NCI-H1436 (cell line): ENCODE measurements around the gene PLPP4.

ENCODE experiments used
- DNase-seq: peaks from one replicate; lab custom pipeline; 2025; lab: John Stamatoyannopoulos, UW

PLPP4 gene

DNA sequence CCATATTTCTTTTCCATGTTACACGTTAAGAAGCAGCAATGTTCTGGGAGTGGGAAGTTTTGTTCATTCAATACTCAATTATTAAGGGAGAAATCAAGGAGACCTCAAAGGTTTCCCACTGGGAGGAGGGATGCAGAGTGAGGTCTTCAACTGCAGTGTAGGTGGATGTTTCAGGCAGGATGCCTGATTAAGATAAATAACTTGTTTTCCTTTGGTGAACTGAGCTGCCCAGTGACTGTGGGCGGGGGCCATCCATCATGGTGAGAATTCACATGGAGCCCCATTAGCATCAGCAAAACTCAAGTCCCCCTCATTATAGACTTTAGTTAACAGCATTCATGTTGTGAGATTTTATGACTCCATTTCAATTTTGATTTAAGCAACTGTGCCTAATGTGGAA is 121.1 kb downstream of the PLPP4 start:
- DNase-seq: no peak

DNA sequence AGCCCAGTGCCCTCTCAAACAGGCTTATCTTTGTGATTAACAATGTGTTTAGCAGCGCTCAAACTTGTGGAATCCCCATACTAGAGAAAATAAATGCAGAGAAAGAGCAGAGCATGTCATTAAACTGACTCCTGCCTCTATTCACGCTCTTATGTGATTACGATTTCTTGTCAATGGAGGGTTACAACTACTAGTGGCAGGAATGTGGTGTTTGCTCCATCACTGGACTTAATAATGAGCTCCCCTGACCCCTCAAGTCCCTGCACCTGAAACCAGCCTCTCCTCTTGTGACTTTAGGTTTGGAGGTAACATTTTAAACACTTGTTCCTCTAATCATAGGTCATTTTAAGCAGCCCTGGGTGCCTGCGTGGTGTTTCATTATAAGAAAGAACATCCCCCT is 121.9 kb downstream of the PLPP4 start:
- DNase-seq: no peak

DNA sequence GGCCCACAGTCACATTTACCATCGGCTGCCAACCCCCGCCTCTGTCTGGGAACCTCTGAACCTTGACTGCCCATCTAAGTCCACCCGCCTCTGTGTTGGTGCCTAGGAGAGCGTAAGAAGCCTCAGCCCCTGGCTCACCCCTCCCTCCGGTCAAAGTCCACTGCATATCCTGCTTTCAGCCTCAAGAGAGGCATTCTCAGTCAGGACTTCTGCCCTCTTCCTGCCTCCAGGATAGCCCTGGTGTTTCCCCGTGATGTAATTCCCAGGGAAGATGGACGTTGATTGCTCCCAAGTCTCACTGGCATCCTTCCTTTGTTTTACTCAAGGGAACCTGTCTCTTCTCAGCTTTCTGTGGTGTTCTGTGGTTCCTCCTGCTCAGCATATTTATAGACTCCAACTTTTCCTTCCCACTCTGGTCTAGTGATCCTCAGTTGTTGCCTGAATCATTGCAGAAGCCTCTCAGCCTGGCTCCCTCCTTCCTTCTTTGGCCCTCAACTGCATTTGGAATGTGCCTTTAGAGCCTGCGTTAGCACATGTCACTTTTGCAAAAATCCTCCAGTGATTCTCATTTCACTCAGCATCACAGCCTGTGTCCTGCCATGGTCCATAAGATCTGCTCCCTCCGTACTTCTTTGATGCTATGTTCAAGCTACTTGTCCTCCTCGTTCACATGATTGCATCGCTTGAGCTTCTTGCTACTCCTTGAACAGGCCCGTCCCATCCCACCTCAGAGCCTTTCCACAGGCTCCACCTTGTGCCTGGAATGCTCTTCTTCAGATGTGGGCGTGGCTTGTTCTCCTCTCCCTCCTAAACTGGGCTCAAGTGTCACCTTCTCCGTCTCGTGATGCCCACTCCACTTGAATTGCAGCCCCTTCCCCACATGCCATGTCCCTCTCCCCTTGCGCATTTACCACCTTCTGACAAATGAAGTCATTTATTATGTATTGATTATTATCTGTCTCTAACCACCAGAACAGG is 124.2 kb downstream of the PLPP4 start:
- DNase-seq: no peak

DNA sequence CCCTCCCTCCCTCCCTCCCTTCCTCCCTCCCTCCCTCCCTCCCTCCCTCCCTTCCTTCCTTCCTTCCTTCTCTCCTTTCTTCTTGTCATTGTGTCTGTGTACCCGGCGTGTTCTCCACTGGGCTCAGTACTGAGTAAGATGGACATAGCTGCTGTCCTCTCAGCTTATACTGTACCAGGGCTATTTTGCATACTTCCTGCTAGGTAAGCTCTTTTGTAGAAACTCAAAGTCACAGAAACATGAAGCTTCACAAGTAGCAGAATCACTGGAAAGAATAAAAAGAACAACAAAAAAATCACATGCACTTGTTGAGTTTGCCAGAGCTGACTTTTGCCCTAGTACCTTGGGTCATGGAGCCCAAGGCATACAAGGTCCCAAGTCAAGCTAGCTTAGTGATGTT is 125.7 kb downstream of the PLPP4 start:
- DNase-seq: no peak

DNA sequence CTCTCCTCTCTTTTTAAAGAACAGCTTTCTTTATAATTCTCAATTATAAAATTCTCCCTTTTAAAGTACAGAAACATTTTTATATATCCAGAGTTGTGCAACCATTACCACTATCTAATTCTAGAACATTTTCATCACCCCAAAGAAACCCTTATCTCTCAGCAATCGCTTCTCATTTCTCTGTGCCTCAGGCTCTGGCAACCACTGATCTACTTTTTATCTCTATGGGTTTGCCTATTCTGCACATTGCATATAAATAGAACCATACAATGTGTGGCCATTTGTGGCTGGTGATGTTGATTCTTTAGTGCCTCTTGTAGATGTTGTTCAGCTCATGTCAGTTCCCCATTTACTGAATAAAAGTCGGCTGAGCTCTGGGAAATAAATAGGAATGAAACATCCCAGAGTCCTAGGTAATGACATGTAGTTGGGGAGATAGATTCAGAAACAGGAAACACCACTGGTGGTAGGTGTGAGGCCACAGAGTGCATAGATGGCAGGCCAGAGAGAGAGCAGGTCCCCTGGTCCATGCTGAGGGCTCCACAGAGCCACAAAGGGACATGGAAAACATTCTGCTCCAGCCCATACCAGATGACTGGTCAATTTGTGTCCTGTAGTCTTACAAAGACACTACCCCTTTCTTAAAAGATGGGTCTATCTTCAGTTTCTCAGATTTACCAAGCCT is 126.5 kb downstream of the PLPP4 start:
- no peak for DNase-seq

DNA sequence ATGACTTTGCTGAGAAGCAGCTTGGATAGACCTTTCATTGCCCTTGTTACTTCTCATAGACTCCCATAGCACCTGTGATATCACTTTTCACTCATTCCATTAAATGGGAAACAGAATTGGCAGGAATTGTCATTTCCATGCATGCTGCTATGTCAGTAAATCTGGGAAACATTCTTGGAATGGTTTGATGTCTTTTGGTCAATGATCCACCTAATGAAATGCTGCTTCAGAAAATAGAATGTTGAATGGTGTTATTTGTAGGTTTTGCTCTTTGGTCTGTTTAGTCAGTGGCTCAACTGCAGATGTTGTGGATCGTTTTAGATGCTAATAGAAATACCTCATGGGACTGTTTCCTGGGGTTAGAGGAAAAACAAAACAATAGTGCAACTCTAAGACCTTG is 127.8 kb downstream of the PLPP4 start:
- no peak for DNase-seq

DNA sequence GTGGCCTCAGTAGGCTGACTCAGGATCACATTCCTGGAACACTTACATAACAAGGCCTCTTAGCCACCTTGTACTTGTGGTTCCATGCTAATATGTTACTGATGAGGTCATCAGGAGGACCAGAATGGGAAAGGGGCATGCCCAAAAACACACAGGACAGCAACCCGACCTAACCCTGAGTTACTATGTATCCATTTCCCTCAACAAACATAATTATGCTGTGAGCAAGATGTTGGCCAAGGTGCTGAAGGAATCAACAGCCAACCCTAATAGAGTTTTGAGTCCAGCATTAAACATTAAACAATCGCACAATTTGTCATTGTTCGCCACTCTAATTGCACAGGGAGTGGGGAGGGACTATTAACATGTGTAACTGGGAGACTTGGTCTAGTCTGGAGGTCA is 129.4 kb downstream of the PLPP4 start:
- DNase-seq: no peak

DNA sequence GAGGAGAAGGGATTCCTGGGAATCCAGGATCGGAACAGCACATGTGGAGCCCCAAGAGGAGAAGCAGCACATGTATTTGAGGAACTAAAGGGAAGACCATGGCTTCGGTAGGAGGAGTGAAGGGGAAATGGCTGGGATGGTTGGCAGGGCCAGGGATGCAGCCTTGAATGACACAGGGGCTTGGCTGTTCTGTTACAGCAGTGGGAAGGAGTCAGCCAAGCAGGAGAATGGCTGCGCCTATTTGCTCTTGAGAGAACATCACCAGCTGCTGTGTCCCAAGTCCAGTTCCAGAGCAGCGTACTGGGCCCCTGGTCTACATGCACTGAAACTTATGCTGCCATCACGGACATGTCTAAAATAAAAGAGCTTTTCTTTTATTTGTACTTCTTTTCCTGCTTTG is 130.0 kb downstream of the PLPP4 start:
- DNase-seq: no peak

DNA sequence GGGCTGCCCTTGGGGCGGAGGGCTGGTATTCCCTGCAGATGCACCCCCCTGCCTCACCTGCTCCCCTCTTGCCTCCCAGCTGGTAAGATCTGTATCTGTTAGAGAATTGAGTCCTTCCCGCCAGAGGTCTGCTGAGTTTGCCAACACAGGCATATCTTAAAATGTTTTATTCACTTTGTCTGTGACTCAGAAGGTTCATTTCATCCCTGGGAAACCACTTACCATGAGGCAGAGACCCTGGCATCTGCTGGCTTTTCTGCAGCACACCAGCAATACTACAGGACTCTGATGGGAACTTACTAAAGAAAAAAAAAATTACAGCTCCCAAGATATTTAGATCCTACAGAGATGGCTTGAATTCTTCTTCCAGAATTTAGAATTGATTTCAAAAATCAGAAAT is 131.3 kb downstream of the PLPP4 start:
- DNase-seq: no peak

DNA sequence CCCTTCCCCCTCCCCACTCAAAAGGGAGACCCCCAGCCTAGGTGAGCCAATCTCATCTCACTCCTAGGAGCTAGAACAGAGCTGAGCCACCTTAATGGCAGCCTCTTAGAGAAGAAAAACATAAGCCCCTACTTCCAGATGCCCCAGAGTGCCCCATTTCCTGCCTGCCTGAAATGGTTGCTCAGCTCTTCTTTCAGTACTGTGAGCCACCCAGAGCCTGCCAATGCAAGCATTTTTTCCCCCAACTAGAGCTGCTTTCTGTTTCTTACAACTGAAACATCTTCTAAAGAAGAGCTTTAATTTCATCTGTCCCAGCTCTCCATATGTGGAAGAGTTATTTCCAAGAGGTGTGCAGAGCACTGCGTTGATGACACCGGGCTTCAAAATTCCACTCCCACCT is 136.7 kb downstream of the PLPP4 start:
- no peak for DNase-seq

DNA sequence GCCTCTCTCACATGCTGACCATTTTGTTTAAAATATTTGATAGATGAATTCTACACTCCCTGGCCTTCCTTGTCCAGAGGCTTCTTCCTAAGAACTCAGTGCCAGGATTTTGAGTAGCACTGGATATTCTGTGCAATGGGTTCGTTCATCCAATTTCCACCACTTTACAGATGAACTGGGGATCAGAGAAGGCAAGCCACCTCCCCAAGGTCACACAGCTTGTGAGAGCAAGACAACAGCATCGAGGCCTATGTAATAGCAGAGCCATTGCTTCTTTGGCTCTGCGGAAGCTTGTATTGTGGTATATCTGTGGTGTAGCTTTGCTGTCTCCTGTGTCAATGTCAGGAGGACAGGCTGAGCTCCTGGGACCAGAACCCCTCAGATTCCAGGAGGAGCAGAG is 140.9 kb downstream of the PLPP4 start:
- DNase-seq: no peak

DNA sequence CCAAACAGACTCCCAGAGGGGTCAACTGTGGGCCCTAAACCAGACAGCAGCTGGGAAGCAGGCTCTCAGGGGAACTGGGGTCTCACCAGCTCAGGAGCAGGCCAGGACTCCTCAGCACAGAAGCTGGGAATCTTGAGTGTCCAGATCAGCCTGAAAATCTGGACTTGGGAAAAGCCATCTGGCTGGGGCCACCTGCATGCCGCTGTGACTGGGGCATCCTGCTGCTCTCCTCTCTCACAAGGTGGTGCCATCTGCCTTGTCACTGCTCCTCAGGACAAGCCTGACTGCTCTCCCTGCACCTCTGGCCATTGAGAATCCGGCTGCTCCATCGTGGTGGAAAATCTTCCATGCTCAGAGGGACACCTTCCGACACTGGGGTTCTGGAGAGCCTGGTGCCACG is 141.4 kb downstream of the PLPP4 start:
- DNase-seq: no peak

DNA sequence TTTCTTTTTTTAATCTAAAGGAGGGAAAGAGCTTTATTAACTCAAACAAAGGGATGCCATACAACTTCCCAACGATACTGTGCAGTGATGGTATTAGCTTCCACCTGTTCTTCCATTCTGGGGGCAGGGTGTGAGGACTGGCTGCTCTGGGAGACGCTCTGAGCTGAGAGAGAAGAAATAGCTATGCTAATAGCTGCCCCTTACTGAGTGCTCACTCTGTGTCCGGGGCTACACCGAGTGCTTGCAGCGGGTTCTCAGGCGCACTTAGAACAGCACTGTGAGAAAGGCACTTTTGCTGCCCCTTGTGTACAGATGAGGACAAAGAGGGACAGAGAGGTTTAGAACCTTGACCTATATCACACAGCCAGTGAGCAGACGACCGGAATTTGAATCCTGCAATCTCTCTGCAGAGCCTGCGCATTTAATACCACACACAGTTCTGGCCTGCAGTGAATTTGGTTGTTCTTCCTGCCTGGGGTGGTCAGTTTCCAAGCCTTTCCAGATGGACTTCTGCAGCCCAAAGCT is 142.2 kb downstream of the PLPP4 start:
- DNase-seq: no peak

DNA sequence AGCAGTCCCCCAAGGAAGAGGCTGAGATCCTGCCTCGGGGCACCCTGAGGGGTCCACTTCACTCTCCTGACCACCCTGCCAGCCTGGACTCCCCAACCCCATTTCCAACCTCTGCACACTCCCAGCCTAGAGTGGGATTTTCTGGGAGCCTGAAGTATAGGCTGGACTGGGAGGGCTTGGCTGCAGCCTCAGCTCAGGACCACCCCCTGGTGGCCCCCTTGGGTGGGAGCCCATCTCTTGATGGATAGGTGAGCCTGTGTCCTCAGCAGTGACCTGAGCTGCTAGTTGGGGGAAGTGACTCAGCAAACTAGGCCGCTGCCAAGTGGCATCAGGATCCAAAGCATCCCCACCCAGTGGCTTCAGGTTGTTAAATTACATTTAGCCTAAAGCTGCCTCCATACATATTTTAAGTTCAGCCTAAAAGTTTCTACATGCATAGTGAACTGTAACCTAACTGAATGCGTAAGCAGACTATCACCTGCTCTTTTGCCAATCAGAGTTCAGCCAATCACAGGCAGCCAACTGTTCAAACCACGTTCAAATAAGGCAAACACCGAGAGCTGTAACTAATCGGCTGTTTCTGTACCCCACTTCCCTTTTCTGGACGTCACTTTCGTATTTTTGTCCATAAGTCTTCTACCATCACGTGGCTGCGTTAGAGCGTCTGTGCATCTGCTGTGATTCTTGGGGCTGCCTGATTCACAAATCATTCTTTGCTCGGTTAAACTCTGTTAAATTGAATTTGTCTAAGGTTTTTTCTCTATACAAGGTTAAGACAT is 144.0 kb downstream of the PLPP4 start:
- no peak for DNase-seq

DNA sequence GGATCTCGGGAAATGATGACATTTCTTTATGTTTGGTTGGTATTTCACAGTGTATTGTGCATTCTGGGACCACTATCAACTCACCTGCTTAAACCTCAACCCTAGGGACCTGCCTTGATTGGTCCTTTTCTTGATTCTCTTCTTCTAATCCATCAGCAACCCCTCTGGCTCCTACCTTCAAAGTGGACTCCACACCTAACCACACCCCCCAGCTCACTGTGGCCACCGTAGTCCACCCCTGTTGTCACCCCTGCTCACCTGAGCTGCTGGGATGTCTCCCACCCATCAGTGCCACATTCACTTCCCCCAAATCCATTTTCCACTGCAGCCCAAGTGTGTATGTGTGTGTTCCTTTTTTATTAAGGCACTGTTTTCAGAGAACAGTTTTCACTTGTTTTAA is 145.0 kb downstream of the PLPP4 start:
- DNase-seq: no peak

DNA sequence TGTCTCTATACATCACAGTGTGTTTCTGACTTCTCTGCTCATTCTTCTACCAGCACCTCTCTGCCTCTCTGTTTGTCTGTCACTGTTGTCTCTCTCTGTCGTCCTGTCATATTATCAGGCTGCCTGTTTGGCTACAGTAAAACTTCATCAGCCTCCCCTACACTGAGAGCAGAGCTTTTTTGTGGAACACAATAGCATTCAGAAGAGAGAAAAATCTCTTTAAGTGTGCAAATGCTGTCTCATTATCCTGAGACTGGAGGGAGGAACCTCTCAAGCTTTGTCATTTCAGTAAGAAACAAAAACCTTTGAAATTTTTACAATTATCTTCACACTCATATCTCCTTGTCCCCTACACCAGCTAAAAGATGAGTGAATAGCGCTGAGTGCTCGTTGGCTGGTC is 148.4 kb downstream of the PLPP4 start:
- no peak for DNase-seq

DNA sequence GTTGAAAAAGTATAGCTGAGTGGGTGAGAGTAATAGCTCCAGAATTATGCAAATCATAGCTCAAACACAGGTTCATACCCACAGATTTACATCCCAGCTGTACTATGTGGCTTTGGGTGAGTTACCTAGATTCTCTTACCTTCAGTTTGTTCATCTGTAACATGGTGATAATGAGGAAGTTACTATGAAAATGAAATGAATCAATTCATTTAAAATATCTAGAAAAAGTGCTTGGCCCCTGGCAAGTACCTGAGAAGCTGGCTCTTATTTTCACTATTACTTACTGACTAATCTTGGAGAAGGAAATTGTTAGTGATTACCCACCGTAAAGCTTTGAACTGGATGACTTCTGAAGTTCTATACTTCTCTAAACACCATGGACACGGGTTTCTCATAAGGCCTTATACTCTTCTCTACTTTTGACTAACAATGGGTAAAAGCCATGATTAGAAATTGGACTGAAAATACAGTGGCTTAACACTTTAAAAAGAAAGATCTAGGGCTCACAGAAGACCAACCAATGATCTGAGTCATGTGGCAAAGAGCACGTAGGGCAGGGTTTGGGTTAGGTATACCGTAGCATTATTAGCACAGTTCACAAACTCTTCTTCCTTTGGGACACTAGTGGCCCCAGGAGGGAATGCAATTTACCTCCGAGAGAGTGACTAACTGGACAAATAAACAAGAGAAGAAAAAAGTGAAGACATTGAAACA is 149.2 kb downstream of the PLPP4 start:
- DNase-seq: no peak

DNA sequence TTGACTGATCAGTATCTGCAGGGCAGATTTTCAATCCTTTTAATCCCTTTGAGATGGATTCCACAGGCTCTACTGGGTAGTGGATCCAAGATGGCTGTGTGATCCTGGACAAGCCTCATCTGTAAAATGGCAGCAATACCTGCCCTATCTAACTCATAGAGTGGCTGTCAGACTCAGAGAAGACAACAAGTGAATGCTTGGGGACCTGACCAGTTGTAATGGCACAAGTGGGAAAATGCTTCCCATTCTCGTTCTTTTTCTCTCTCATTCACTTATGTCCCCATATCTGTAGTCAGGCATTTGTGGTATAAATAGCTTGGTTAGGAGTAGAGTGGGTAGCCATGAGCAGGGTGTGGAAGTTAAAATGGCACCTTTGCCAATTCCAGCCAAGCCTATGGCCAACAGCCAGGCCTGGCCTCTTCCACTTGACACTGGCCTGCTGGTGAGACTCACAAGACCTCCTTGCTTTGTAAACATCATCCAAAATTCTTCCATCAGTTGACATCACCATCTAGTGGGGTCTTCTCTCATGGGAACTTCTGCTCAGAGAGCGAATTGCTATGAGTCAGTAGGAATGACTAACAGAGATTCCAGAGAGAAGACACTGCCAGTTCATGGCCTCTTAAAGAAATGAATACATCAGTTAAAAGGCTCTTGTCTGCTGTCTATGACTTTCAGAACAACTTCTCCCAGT is 150.1 kb downstream of the PLPP4 start:
- no peak for DNase-seq

DNA sequence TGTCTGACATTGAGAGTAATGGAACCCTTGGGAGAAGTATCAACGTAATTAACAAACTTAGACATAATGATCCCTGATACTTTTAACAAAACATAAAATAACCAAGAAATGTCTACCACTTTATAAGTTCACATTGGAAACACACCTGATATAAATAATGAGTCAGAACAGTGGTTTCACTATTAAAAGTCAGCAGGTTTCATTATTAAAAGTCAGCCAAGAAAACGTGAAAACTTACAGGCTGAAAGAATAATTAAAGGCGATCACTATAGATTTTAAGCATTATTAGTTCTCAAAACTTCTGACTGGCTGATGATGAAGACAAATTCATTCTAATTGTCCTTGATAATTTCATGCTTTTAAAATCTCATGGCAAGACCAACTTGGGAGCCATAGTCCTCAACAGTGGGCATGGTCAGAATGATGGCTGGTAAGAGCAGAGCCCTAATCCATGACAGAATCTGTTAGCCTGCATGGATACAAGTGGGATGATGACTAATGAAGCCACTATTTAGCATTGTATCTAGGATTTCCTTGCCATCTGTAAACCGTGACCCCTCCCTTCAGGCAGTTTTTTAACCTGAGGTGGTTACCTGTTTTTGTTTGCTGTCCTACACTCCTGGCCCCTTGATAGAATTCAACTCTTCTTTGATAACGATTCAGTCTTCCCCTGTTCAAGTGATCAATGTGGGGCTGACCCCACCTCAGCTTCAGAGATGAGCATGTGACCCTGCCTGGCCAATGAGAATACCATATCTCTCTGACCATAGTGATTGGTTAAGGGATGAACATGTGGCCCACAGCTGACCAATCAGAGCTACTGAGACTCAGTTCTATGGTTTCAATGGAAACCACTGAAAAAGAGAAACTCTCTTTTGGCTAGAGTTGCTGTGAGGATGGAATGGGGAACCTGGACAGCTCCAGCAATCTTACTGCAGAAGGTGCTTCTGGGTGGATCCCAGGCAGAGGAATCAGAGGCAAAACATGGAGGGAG is 151.0 kb downstream of the PLPP4 start:
- DNase-seq: no peak

DNA sequence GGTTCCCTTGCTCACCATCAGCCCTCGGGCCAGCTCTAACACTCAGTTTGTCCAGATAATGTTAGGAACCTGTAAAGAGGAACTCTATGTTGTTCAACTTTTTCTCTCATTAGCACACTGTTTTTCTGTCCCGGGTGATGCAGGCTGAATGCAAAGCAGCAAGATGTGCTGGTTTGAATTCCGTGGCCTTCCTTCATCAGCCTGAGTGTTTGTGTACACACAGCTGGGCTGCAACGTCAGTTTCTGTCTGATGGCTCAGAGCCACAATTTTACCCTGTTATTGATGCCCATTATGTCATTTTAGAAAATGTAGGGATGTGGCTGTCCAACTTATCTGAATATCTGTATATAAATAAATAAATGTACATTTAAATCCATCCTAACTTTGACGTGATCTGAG is 152.0 kb downstream of the PLPP4 start:
- no peak for DNase-seq
